Head of caudate nucleus (tissue), 42 donors: ENCODE measurements around the gene COL15A1.

Source experiments
- DNase-seq, 42 donors: peaks; one replicate each; pipeline versions ENCODE4 v3.0.0 to v3.0.0-alpha.2; 2020 to 2021; ENCODE audit warnings: mixed read lengths in 7 of 42
- intact Hi-C: fragments of 100-400 bp; cut with DNase I; formaldehyde crosslinking; loops from one replicate; pipeline ENCODE4 v1.15.0; 2022

COL15A1 gene

GRCh38 chr9:98964911-98965336 lies 21.2 kb downstream of the COL15A1 start:
- no peak for DNase-seq
- intact Hi-C loops, result no loop called here

DNA sequence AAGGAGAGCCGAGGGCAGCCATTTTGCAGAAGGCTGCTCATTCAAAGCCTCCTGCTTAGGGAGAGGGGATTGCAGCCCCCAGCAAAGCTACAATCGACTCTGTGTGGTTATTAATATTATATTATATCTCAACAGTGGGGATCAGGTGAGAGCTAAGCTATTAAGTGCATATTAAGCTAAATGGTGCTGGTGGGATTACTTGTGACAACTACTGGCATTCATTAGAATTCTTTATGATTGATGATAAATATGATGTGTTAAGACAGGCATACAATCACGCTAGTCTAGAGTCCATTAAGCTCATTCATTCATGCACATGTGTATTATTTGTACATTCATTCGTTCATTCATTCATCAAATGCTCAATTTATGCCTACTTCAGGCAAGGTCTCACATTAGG lies 23.0 kb downstream of the COL15A1 start:
- intact Hi-C loops, result no loop called here
- DNase-seq, result no peak

DNA sequence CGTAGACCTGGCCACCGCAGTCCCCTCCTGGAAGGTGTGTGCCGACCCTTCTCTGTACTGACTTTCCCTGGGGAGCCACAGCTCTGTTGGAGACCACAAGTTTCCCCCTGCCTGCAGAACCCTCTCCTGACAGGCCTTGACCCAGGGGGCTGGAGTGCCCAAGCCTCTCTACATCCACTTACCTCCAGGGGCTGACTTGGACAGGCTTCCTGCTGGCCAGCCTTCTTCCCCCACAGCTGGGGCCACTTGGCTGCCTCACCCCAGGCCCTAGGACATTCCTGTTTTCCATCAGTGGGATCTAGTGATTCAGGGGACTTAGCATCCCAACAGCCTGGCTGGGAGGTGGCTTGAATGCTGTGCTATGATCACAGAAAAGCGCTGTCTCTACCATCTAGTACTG lies 23.6 kb downstream of the COL15A1 start:
- intact Hi-C loops, result no loop called here
- DNase-seq, result no peak

DNA sequence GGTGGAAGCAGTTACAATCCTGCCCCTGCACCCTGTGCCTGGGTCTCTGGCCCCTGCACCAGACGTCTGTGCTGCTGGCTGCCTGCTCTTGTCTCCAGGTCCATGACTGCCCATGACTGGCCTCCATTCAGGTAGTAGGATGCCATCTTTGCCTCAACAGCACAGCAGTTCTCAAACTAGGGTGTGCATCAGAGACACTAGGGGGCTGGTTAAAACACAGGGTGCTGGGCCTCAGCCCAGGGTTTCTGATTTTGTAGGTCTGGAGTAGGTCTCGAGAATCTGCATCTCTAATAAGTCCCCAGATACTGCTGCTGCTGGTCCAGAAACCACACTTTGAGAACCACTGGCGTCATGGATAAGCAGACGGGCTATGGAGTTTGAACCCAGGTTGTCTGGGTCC lies 24.0 kb downstream of the COL15A1 start:
- intact Hi-C loops, result no loop called here
- DNase-seq, result no peak

DNA sequence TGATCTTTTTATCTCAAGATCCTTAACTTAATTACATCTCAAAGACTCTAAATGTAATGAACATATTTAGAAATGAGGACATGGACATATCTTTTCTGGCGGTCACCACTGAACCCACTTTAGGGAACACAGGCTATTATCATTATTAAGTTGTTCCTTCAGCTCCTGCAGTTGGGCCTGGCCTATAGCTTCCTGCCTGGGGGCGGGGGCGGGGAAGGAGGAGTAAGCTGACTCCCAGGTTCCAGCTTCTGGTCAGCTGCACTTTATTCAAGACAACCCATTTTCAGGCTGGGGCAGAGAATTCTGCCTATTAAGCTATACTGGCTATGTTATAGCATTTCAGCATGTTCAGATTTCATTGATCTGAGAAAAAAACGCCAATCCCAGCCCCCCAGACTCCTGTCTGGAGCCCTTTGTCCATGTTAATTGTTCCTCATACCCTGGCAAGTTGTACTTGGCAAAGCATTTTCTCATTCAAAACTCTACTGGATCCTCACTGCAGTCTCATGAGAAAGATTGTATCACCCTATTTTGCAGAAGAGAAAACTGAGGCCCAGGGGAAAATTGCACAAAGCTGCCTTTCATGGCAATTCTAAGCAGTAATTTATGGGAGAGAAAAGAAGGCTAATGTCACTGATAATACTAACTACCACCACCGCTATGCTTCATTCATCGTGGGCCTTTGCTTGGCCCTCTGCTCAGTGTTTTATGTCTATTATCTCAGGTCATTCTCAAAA lies 25.1 kb downstream of the COL15A1 start:
- DNase-seq, result no peak
- intact Hi-C loops, result no loop called here

DNA sequence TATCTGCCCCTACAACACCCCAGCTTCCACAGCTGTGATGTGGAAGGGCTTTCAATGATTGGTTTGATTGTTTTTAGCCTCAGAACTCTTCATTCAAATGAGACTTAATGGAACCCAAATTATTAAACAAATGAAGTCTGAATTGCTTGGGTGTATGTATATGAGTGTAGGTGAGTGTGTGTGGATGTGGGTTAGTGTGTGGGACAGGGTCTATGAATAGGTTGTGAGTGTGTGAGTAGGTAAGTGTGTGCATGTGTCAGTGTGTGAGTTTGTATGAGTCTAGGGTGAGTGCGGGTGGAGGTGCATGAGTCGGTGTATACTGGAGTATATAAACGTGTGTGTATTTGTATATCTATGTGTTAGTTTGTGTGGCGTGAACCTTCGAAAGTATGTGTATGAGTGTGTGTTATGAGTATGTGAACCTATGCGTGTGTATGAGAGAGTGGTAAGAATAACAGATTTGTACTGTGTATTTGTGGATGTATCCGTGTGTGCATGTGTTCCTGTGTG lies 26.9 kb downstream of the COL15A1 start:
- peak in 3 of 42 donors; percentile 13 to 38 (median 24) for DNase-seq
- intact Hi-C loops, result loop anchor here (10.0 kb wide), 1 partner anchor 134 kb away; the partner anchor contains the start of gene TGFBR1

GRCh38 chr9:98971168-98971914 lies 27.6 kb downstream of the COL15A1 start:
- peak; percentile 56 to 93 (median 76) for DNase-seq
- intact Hi-C loops, result loop anchor here (10.0 kb wide), 1 partner anchor 133 kb away; the partner anchor contains the start of gene TGFBR1

- intact Hi-C loops, result loop anchor here (10.0 kb wide), 1 partner anchor 133 kb away; the partner anchor contains the start of gene TGFBR1
- DNase-seq, result no peak
Observed at GRCh38 chr9:98971915-98972223, 28.2 kb downstream of the COL15A1 start.

- peak in 1 of 42 donors; percentile 9 for DNase-seq
- intact Hi-C loops, result loop anchor here (10.0 kb wide), 1 partner anchor 132 kb away; the partner anchor contains the start of gene TGFBR1
Observed at GRCh38 chr9:98972716-98973115, 29.0 kb downstream of the COL15A1 start.

GRCh38 chr9:98973171-98973570 lies 29.5 kb downstream of the COL15A1 start:
- no peak for DNase-seq
- intact Hi-C loops, result loop anchor here (10.0 kb wide), 1 partner anchor 132 kb away; the partner anchor contains the start of gene TGFBR1

GRCh38 chr9:98973576-98973975 lies 29.9 kb downstream of the COL15A1 start:
- intact Hi-C loops, result loop anchor here (10.0 kb wide), 1 partner anchor 131 kb away; the partner anchor contains the start of gene TGFBR1
- peak in 1 of 42 donors; percentile 10 for DNase-seq

DNA sequence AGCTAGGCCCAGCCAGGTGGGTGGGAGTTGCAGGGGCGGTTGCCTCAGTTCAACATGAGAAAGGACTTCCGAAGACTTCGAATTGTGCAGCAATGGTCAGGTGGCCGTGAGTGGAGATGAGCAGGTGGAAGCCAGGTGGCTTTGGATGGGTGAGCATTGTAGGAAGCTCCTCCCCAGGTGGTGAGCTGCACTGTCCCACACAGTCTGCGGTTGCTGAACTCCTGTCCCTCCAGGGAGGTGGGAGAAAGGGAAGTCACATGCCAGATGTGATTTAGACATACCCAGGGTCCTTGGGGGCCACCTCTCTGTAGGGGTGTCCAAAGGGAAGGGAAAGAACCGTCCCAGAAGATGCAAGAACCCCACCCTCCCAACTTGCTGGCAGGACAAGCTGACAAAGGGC lies 30.4 kb downstream of the COL15A1 start:
- no peak for DNase-seq
- intact Hi-C loops, result loop anchor here (10.0 kb wide), 1 partner anchor 131 kb away; the partner anchor contains the start of gene TGFBR1

GRCh38 chr9:98974554-98974953 lies 30.8 kb downstream of the COL15A1 start:
- no peak for DNase-seq
- intact Hi-C loops, result loop anchor here (10.0 kb wide), 1 partner anchor 130 kb away; the partner anchor contains the start of gene TGFBR1

DNA sequence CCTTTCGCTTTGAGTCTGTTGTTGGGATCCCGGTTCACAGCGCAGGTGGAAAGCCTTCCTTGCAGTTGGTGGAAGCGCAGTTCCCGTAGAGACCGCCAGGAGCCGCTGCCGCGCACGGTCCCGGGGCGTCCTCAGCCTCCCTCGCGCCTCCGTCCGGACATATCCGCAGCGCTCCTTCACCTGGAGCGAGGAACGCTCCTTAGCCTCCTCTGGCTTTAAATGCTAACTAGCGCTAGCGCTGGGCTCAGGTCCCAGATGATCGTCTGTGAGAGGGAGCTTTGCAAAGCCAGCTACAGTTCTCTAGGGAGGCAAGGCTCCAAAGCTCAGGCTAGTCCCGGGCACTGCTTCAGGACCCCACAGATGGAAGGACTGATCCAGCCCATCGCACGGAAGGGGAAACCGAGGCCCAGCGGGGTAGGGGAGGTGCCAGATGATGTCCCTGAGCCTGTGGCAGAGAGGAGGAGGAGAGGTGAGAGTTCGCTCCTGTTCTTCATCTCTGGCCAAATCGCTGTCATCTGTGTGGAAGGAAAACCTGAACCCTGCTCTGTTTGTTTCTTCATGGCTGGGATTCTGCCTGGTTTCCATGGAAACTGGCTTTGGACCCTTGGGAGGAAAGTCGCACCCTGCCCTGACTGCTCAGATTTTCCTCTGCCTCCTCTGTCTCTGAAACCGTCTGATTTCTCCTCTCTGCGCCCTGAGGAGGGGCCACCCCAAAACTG lies 31.4 kb downstream of the COL15A1 start:
- intact Hi-C loops, result loop anchor here (10.0 kb wide), 1 partner anchor 130 kb away; the partner anchor contains the start of gene TGFBR1

GRCh38 chr9:98975838-98976237 lies 32.1 kb downstream of the COL15A1 start:
- DNase-seq, result no peak

More for the DNA sequence above, 31.4 kb downstream of the COL15A1 start:
- DNase-seq, result peak; percentile 48 to 94 (median 85)

GRCh38 chr9:98977246-98977714 lies 33.6 kb downstream of the COL15A1 start:
- no peak for DNase-seq
- intact Hi-C loops, result loop anchor here (10.0 kb wide), 1 partner anchor 128 kb away; the partner anchor contains the start of gene TGFBR1

More at GRCh38 chr9:98975838-98976237, 32.1 kb downstream of the COL15A1 start:
- intact Hi-C loops, result loop anchor here (10.0 kb wide), 1 partner anchor 129 kb away; the partner anchor contains the start of gene TGFBR1

DNA sequence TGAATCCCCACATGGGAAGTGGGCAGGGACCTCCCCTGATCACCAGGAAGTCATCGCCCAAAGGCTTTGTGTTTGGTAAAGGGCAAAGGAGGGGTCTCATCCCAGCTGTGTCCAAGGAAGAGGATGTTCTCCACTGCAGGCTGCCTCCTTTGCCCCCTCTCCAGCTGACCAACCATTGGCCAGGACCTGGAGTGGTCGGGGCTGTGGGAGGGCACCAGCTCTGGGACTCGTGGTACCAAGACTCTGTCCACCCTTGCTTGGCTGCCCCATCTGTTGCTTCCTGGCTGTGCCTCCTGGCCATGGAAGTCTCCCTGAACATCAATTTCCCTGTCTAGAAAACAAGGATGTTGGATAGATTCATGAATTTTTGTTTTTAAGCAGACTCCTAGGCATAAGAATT lies 34.1 kb downstream of the COL15A1 start:
- intact Hi-C loops, result loop anchor here (10.0 kb wide), 1 partner anchor 127 kb away; the partner anchor contains the start of gene TGFBR1
- no peak for DNase-seq

DNA sequence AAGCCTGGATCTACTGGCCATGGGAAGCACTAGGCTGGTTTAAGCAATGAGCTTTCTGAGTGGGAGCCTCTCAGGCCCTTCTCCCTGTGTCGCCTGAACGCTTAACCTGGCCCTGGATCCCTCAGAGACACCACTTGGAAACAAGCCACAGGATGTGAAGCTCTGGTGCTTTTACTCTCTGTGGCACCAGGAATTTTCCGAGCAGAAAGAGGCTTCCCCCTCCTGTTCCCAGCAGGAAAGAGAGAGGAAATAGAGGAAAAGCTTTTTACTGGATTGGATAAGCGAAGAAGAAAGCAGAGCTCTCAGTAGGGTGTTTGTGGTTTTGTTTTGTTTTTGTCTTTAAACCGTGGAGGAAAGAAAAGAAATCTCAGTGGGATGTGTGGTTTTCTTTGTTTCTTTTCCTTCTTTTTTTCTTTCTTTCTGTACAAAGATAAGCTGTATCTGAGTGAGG lies 34.5 kb downstream of the COL15A1 start:
- DNase-seq, result no peak
- intact Hi-C loops, result loop anchor here (10.0 kb wide), 1 partner anchor 127 kb away; the partner anchor contains the start of gene TGFBR1
